ENCODE data around the gene USP5.

- TF ChIP-seq, protein P1, sequence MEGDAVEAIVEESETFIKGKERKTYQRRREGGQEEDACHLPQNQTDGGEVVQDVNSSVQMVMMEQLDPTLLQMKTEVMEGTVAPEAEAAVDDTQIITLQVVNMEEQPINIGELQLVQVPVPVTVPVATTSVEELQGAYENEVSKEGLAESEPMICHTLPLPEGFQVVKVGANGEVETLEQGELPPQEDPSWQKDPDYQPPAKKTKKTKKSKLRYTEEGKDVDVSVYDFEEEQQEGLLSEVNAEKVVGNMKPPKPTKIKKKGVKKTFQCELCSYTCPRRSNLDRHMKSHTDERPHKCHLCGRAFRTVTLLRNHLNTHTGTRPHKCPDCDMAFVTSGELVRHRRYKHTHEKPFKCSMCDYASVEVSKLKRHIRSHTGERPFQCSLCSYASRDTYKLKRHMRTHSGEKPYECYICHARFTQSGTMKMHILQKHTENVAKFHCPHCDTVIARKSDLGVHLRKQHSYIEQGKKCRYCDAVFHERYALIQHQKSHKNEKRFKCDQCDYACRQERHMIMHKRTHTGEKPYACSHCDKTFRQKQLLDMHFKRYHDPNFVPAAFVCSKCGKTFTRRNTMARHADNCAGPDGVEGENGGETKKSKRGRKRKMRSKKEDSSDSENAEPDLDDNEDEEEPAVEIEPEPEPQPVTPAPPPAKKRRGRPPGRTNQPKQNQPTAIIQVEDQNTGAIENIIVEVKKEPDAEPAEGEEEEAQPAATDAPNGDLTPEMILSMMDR (IDR thresholded peaks at IDR 0.05) = no peak
- TF ChIP-seq POLR2A (IDR thresholded peaks at IDR 0.05) = no peak
These were observed 63.2 kb downstream of the USP5 start for GRCh38 chr12:6914947-6915788.

Data from testis (tissue), 2 donors.